HG03139 (cell line): ENCODE measurements around the gene EML4.
"Not testable (repeated sequence)": the region's sequence is repeated elsewhere in the genome, so short reads cannot be mapped to it uniquely, and the experiment has no call there.

Experiments
- ATAC-seq: cut with Tn5 transposase; IDR thresholded peaks from one replicate; pipeline ENCODE4 v1.9.1; 2021; ENCODE audit not compliant: unreplicated experiment

EML4 gene

GRCh38 chr2:42171396-42171980 is 2.3 kb downstream of the EML4 start:
- ATAC-seq = no peak

GRCh38 chr2:42172020-42172419 is 2.9 kb downstream of the EML4 start:
- ATAC-seq = no peak

- no peak for ATAC-seq
Observed at GRCh38 chr2:42172566-42172965, 3.4 kb downstream of the EML4 start.

GRCh38 chr2:42173467-42173866 is 4.3 kb downstream of the EML4 start:
- ATAC-seq = not testable (repeated sequence)

GRCh38 chr2:42176992-42177738 is 8.0 kb downstream of the EML4 start:
- no peak for ATAC-seq

GRCh38 chr2:42178335-42178734 is 9.2 kb downstream of the EML4 start:
- ATAC-seq = no peak

GRCh38 chr2:42180300-42180699 is 11.1 kb downstream of the EML4 start:
- ATAC-seq = no peak

GRCh38 chr2:42182654-42183308 is 13.6 kb downstream of the EML4 start:
- ATAC-seq = no peak

- ATAC-seq = no peak
Observed at GRCh38 chr2:42183775-42184174, 14.6 kb downstream of the EML4 start.

GRCh38 chr2:42184346-42184745 is 15.2 kb downstream of the EML4 start:
- ATAC-seq = no peak

- ATAC-seq = no peak
Observed at GRCh38 chr2:42185220-42185921, 16.2 kb downstream of the EML4 start.

- ATAC-seq = no peak
Observed at GRCh38 chr2:42186366-42186765, 17.2 kb downstream of the EML4 start.

- ATAC-seq = no peak
Observed at GRCh38 chr2:42186945-42187632, 17.9 kb downstream of the EML4 start.

GRCh38 chr2:42187886-42188285 is 18.7 kb downstream of the EML4 start:
- no peak for ATAC-seq

GRCh38 chr2:42189235-42189566 is 20.0 kb downstream of the EML4 start:
- ATAC-seq = no peak

- ATAC-seq = no peak
Observed at GRCh38 chr2:42190191-42190590, 21.0 kb downstream of the EML4 start.

GRCh38 chr2:42191285-42192009 is 22.3 kb downstream of the EML4 start:
- no peak for ATAC-seq

- no peak for ATAC-seq
Observed at GRCh38 chr2:42192010-42192373, 22.8 kb downstream of the EML4 start.

- no peak for ATAC-seq
Observed at GRCh38 chr2:42192652-42193566, 23.8 kb downstream of the EML4 start.
